ENCODE measurements around the gene FAM13A. TPM values are rescaled to one million over a fixed set of nuclear protein-coding genes. Genes with fewer than 3 reads are reported as not detected.

Gene FAM13A
- total RNA-seq, 1 donor from 2014 or later = 33.4 TPM

DNA sequence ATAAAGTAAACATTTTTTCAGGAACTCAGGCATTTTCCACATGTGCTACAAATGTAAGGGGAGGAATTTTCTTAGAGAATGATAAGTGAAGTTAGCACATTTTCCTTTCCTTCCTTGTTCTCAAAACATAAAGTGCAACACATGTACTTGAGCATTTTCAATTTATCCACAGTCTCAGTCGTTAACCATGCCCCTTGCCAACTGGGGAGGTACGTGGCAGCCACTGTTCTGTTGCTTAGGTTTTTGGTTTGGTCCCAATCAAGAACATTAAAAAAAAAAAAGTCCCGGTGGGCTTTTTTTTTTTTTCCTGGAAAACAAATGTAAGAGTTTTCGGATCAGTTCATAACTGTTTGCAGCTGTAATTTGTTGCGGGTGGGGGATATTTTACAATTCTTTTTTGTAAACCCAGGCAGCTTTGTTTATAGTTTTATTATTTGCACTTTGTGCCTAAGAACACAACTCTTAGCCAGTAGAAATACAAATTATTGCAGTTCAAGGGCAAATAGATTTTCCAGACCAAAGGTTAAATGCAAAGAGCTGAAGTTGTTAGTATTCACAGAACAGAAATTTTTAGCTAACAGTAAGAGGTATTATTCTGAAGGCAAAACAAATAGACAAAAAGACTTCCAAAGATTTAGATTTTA lies 247.3 kb downstream of the FAM13A start:
- H3K4me3 ChIP-seq = no peak overlapping the region
- intact Hi-C loops (cut with DNase I) = no loop called here
- H3K4me1 ChIP-seq = peaks cover 31% of the 10 kb centered on the region
- H3K27ac ChIP-seq = no peak overlapping the region
- H3K36me3 ChIP-seq = no peaks in the 10 kb centered on the region
- H3K9me3 ChIP-seq = no peaks in the 10 kb centered on the region
- TF ChIP-seq, protein P1, sequence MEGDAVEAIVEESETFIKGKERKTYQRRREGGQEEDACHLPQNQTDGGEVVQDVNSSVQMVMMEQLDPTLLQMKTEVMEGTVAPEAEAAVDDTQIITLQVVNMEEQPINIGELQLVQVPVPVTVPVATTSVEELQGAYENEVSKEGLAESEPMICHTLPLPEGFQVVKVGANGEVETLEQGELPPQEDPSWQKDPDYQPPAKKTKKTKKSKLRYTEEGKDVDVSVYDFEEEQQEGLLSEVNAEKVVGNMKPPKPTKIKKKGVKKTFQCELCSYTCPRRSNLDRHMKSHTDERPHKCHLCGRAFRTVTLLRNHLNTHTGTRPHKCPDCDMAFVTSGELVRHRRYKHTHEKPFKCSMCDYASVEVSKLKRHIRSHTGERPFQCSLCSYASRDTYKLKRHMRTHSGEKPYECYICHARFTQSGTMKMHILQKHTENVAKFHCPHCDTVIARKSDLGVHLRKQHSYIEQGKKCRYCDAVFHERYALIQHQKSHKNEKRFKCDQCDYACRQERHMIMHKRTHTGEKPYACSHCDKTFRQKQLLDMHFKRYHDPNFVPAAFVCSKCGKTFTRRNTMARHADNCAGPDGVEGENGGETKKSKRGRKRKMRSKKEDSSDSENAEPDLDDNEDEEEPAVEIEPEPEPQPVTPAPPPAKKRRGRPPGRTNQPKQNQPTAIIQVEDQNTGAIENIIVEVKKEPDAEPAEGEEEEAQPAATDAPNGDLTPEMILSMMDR (IDR thresholded peaks at IDR 0.05) = no peak
- H3K27me3 ChIP-seq = no peaks in the 10 kb centered on the region
- ATAC-seq (no peak), DNase-seq (no peak)

DNA sequence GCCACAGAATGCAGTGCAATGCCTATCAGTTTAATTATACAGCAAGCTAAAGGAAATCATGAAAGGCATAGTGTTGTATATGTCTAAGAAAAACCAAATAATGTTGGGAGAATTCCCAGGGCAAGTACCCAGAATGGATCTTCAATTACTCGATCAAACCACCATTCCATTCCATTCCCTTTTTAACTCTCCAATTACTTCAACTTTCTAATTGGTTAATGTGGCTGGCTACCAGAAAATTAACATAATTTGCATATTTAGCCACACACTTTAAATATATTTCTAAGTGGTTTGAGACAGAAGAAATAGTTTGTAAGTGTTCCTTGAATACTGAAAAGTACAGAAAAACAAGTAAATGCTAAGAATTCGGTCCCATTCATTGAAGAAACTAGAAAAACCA lies 247.9 kb downstream of the FAM13A start:
- H3K4me1 ChIP-seq = peaks cover 34% of the 10 kb centered on the region

DNA sequence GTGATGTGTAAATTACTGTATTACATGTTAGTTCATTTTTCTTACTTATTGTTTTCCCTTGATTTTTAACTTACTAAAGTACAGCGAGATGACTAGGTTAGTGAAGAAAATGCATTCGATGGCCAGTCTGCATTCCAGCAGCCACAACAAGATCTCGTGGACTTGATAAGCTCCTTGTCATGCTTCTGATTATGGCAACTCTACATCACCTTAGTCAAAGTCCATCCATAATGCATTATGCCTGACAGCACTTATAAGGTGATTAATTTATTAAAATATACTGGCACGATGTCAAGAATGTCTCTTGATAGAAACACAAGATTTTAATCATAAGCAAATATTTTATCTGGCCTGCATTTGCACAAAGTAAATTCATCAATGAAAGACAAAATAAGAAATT lies 249.5 kb downstream of the FAM13A start:
- H3K9me3 ChIP-seq = no peaks in the 10 kb centered on the region
- DNase-seq = no peak
- peaks cover 47% of the 10 kb centered on the region for H3K4me1 ChIP-seq
- no peak for ATAC-seq
- no peak overlapping the region for H3K27ac ChIP-seq
- no peaks in the 10 kb centered on the region for H3K36me3 ChIP-seq
- H3K27me3 ChIP-seq = no peaks in the 10 kb centered on the region
- TF ChIP-seq, protein P1 (IDR thresholded peaks at IDR 0.05) = no peak
- H3K4me3 ChIP-seq = no peak overlapping the region
- intact Hi-C loops (cut with DNase I) = no loop called here

More for the DNA sequence above, 247.9 kb downstream of the FAM13A start:
- no peak overlapping the region for H3K27ac ChIP-seq
- TF ChIP-seq, protein P1 (IDR thresholded peaks at IDR 0.05) = no peak
- no peak overlapping the region for H3K4me3 ChIP-seq
- DNase-seq (no peak), ATAC-seq (no peak)
- intact Hi-C loops (cut with DNase I) = no loop called here
- H3K9me3 ChIP-seq = no peaks in the 10 kb centered on the region
- no peaks in the 10 kb centered on the region for H3K27me3 ChIP-seq
- H3K36me3 ChIP-seq = no peaks in the 10 kb centered on the region

DNA sequence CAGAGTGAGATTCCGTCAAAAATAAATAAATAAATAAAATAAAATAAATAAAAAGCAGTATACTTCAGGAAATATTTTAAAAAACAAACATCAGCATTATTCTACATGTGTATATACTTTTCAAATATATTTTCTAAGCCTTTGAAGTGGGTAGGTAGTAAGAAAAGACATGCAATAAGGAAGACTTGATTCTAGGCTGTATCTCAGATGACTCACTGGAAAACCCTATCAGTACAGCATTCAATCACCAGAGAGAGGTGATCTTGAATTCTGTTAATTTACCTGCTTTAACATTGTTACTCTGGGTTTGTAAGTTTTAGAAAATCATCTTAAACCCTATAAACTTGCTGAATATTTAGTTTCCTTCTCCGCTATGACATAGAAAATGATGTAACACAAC lies 252.8 kb downstream of the FAM13A start:
- no peak for ATAC-seq
- H3K36me3 ChIP-seq = no peaks in the 10 kb centered on the region
- peak overlapping the region; percentile 62 for H3K27ac ChIP-seq
- intact Hi-C loops (cut with DNase I) = no loop called here
- no peak overlapping the region for H3K4me3 ChIP-seq
- TF ChIP-seq, protein P1 (IDR thresholded peaks at IDR 0.05) = no peak
- DNase-seq = no peak
- peaks cover 34% of the 10 kb centered on the region for H3K4me1 ChIP-seq
- no peaks in the 10 kb centered on the region for H3K27me3 ChIP-seq
- no peaks in the 10 kb centered on the region for H3K9me3 ChIP-seq

DNA sequence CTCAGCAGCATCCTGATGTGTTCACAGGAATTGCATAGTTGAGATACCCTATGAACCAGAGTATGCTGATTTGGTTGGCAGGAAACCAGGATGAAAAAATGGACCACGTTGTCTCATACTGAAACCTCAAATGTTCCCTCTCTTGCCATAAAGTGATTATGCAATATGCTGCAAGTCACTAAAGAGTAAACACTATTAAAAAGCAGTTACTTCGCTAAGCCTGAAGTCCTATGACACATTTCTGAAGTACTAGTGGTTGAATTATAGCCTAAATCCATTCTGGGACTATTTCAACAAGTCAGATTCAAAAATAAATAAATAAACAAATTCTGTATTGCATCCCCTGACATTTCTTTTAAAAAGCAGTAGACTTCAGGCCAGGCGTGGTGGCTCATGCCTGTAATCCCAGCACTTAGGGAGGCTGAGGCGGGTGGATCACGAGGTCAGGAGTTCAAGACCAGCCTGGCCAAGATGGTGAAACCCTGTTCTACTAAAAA lies 253.3 kb downstream of the FAM13A start:
- no peaks in the 10 kb centered on the region for H3K9me3 ChIP-seq
- H3K4me1 ChIP-seq = peaks cover 28% of the 10 kb centered on the region
- DNase-seq (no peak), ATAC-seq (peak; percentile 90)
- H3K27me3 ChIP-seq = no peaks in the 10 kb centered on the region
- H3K4me3 ChIP-seq = no peak overlapping the region
- no peaks in the 10 kb centered on the region for H3K36me3 ChIP-seq
- TF ChIP-seq, protein P1 (IDR thresholded peaks at IDR 0.05) = no peak
- peak overlapping the region; percentile 62 for H3K27ac ChIP-seq
- intact Hi-C loops (cut with DNase I) = no loop called here

All from upper lobe of right lung (tissue), 1 donor.